Muscle layer of duodenum (tissue), 2 donors: ENCODE results near the gene SCO2.

Experiments used
- H3K27ac ChIP-seq: one replicate; pipeline ENCODE4 v1.7.0; 2013; ENCODE audit warnings: mild to moderate bottlenecking, low read length
- H3K27me3 ChIP-seq: one replicate; pipeline ENCODE4 v1.7.0; 2013; ENCODE audit warnings: low read depth, mild to moderate bottlenecking, control low read depth, low read length
- H3K36me3 ChIP-seq, 2 donors: one replicate each; pipeline ENCODE4 v1.7.0; 2013; ENCODE audit warnings: low read length in 2 of 2, control low read depth in 1 of 2, mild to moderate bottlenecking in 1 of 2; ENCODE audit not compliant: insufficient read depth in 2 of 2, control insufficient read depth in 1 of 2
- H3K4me1 ChIP-seq, 2 donors: one replicate each; pipeline ENCODE4 v1.7.0; 2013; ENCODE audit warnings: low read length in 2 of 2, mild to moderate bottlenecking in 2 of 2, control low read depth in 1 of 2, moderate library complexity in 1 of 2; ENCODE audit not compliant: insufficient read depth in 2 of 2, control insufficient read depth in 1 of 2
- H3K4me3 ChIP-seq, 2 donors: one replicate each; pipeline ENCODE4 v1.7.0; 2013; ENCODE audit warnings: low read length in 2 of 2, low read depth in 1 of 2, mild to moderate bottlenecking in 1 of 2
- H3K9me3 ChIP-seq, 2 donors: one replicate each; pipeline ENCODE4 v1.7.0; 2013; ENCODE audit warnings: low read length in 2 of 2, control low read depth in 1 of 2, mild to moderate bottlenecking in 1 of 2; ENCODE audit not compliant: control insufficient read depth in 1 of 2
- donor health status: healthy.

SCO2 gene

DNA sequence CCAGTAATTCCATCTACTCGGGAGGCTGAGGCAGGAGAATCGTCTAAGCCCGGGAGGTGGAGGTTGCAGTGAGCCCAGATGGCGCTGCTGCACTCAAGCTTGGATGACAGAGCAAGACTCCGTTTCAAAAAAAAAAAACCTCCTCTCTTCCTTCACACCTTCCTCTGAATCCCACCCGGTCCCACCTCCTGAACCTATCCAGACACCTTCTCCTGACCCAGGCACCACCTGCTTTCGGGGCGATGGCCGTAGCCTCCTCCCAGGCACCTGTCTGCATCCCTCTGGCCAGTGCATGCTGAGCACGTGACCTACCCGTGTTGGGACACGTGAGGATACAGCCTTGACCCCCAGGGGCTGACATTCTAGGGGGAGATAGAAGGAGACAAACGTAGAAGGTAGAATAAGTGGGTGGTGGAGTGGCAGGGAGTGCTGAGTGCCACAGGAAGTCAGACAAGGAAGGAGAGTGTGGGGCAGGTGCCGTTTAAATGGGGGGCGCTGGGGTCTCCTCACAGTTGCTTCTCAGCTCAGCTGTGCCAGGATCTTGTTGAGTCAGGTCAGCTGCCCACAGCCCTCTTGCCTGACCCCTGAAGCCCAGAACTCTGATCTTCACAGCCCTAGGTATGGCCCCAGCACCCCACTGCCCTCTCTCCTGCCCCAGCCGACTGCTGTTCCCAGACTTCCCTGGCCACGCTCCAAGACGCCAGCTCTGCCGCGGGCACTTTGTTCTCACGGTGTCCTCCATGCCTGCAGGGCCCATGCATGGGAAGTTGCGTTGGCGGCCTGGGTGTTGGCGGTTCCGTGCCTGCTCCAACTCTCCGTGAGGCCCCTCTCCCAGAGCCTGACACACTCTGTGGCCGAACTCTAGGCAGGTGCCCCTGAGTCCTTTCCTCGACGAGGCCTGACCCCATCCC lies 39.9 kb downstream of the SCO2 start:
- no peaks in the 10 kb centered on the region for H3K36me3 ChIP-seq

DNA sequence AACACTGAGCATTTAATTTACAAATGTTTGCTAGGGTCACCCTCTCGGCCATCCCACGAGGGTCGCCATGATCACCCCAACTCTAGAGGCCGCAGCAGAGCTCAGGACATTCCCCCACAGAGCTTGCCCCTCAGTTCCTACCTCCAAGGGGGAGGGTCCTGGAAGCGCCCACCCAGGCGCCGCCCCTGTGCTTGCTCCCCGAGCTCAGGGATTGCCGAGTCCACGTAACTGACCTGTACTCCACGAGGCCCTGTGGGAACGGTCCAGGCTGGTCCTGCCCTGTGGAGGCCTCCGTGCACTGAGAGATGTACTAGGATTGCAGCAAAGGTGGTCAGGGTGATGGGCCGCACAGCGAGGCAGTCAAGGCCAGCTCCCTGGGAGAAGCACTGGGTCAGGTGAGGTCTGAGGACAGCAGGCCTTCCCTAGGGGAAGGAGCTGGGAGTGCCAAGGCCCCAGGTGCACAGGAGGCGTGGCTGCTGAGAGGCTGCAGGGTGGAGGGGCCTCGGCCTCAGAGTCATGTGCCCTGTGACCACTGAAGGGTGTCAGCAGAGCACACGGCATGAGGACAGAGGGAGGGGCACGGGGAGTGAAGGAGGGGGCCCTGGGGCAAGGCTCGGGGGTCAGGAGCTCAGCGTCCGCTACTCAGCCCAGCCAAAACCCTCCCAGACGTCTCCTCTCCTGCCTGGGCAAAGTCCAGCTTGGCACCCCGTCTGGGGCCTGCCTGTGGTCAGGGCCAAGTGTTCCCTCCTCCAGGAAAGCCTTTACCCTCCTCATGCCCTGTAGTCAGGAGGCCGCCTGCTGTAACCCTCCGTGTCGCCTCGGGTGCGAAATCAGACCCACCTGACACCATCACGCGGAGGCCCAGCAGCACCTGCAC lies 41.2 kb downstream of the SCO2 start:
- Histone ChIP-seq H3K4me1 (peaks cover 0 to 5% of the 10 kb centered on the region in 2 donors), H3K27me3 (peaks cover 5% of the 10 kb centered on the region), H3K36me3 (no peaks in the 10 kb centered on the region), H3K4me3 (no peak overlapping the region), H3K27ac (no peak overlapping the region), H3K9me3 (no peaks in the 10 kb centered on the region)

More for the DNA sequence above, 39.9 kb downstream of the SCO2 start:
- peaks cover 0 to 5% of the 10 kb centered on the region in 2 donors for H3K4me1 ChIP-seq
- peaks cover 5% of the 10 kb centered on the region for H3K27me3 ChIP-seq
- no peak overlapping the region for H3K27ac ChIP-seq
- H3K9me3 ChIP-seq: no peaks in the 10 kb centered on the region
- no peak overlapping the region for H3K4me3 ChIP-seq

DNA sequence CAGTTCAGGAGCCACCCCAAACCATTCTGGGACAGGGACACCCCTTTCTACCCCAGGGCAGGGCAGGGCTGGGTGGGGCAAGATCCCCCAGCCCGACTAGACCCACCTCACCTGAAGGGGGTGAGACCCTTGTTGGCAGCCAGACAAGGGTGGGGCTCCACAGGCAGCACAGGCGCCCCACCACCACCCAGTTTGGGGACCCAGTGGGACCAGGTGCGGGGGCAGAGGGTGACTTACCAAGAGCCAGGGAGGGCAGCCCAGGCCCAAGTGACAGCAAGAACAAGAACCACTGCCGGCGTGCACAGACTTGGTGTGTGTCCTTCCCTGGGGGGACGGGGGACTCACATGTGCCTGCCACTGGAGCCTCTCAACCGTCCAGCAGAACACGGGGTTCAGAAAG lies 41.8 kb downstream of the SCO2 start:
- Histone ChIP-seq H3K9me3 (no peaks in the 10 kb centered on the region), H3K36me3 (no peaks in the 10 kb centered on the region), H3K4me3 (no peak overlapping the region), H3K27ac (no peak overlapping the region), H3K4me1 (peaks cover 0 to 5% of the 10 kb centered on the region in 2 donors), H3K27me3 (peaks cover 5% of the 10 kb centered on the region)

DNA sequence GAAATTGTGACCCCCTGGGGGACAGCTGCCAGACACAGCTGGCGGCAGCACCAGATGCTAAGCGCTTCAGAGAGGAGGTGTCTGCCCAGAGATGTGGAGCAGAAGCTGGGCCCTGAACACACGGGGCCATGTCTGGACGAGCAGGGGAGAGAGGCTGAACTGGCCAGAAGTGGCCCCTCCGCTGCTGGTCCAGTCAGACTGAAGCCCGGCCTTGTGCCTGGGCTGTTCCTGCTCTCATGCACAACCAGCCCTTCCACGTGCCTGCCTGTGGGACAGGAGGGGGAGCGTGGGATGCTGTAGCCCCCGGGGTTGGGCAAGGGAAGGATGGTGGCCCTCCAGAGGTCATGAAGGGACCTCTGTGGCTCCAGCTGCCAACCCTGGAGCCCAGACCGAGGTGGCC lies 42.3 kb downstream of the SCO2 start:
- Histone ChIP-seq H3K4me1 (peaks cover 0 to 5% of the 10 kb centered on the region in 2 donors), H3K27me3 (peaks cover 5% of the 10 kb centered on the region), H3K27ac (no peak overlapping the region), H3K36me3 (no peaks in the 10 kb centered on the region), H3K9me3 (no peaks in the 10 kb centered on the region), H3K4me3 (no peak overlapping the region)

DNA sequence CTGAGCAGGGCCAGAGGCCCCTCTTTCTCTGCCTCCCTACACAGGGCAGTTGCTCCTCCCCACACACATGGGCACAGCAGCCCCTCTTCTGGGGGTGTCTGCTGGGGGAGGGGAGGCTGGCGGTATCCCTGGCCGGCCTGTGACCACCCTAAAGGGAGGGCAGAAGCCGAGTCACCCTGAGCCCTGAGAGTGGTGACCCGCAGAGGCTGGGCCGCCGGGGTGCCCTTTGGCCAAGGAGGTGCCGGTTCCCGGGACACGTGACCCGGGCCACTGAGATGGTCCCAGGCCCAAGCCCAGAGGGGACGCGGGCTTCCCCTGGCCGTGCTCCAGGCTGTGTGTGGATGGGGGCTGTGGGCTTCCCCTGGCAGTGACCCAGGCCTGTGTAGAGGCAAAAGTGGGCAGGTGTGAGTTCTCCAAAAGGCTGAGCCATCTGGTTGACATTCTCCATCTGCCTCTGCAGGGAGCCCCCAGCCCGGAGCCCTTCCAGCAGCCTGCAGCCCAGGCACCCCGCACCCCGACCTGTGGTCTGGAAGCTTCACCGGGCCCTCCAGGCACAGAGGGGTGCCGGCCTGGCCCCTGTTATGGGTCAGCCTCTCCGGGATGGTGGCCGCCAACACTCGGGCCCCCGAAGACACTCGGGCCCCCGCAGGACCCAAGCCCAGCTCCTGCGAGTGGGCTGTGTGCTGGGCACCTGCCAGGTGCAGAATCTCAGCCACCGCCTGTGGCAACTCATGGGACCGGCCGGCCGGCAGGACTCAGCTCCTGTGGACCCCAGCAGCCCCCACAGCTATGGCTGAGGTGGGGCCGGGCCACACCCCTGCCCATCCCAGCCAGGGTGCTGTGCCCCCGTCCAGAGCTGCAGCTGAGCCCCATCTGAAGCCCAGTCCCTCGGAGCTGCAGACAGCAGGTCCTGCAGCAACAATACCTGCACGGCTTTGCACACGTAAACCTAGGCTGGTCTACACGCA lies 43.0 kb downstream of the SCO2 start:
- H3K27me3 ChIP-seq: peaks cover 5% of the 10 kb centered on the region
- H3K4me1 ChIP-seq: peaks cover 0 to 5% of the 10 kb centered on the region in 2 donors
- peak overlapping the region in 1 of 2 donors; percentile 54 for H3K4me3 ChIP-seq
- H3K27ac ChIP-seq: no peak overlapping the region
- no peaks in the 10 kb centered on the region for H3K36me3 ChIP-seq
- no peaks in the 10 kb centered on the region for H3K9me3 ChIP-seq

DNA sequence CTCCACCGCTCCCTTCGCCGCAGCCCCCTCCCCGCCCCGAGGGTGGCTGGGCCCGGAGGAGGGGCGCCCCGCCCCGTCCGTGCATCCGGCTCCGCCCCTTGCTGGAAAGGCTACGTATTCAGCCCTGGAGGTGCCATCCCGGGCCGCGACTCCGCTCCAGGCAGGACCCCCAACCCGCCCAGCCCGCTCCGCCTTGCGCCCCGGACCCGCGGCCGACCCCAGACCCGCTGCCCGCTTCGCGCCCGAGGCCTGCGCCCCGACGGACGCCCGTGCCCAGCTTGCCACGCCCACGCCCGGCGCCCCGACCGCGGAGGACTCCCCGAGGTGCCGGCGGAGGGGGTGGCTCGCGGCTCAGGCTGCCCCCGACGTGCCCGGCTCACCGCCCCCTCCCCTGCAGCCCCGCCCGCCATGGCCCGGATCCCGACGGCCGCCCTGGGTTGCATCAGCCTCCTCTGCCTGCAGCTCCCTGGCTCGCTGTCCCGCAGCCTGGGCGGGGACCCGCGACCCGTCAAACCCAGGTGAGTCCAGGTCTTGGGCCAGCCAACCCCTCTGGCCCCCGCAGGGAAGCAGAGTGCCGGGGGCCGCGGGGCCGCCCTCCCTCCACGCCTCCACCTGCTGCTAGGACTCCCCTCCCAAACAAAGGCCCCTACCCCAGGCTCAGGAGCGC lies 43.8 kb downstream of the SCO2 start, which contains the start of gene ADM2:
TSS of gene ADM2 (plus strand) at position 104 of the 667 bp plus-strand sequence. CDS start at position 409, 305 bp downstream.
- no peaks in the 10 kb centered on the region for H3K36me3 ChIP-seq
- peak within 1 kb of the TSS in 1 of 2 donors; percentile 54 for H3K4me3 ChIP-seq
- peaks cover 0 to 5% of the 10 kb centered on the region in 2 donors for H3K4me1 ChIP-seq
- H3K9me3 ChIP-seq: no peaks in the 10 kb centered on the region
- peaks cover 5% of the 10 kb centered on the region for H3K27me3 ChIP-seq
- H3K27ac ChIP-seq: no peak within 1 kb of the TSS

DNA sequence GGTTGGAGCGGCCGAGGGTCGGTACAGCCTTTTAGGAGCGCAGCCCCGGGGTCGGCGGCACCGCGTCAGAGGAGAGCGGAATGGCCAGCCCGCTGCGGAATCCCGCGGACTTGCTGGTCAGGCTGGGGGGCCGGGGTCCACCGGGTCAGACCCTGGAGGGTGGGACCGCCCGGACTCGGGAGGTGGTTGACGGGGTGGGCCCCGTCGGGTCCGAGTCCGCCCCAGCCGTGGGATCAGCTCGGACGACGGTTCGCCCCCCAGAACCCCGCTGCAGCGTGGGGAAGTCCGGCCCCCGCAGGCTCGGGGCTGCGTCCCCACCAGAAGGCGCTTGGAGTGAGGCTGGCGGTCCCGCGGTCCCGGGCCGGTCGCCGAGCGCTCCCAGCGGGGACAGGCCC lies 44.4 kb downstream of the SCO2 start:
- peaks cover 0 to 5% of the 10 kb centered on the region in 2 donors for H3K4me1 ChIP-seq
- no peak overlapping the region for H3K27ac ChIP-seq
- H3K36me3 ChIP-seq: no peaks in the 10 kb centered on the region
- no peaks in the 10 kb centered on the region for H3K9me3 ChIP-seq
- peak overlapping the region in 1 of 2 donors; percentile 54 for H3K4me3 ChIP-seq
- peaks cover 5% of the 10 kb centered on the region for H3K27me3 ChIP-seq

DNA sequence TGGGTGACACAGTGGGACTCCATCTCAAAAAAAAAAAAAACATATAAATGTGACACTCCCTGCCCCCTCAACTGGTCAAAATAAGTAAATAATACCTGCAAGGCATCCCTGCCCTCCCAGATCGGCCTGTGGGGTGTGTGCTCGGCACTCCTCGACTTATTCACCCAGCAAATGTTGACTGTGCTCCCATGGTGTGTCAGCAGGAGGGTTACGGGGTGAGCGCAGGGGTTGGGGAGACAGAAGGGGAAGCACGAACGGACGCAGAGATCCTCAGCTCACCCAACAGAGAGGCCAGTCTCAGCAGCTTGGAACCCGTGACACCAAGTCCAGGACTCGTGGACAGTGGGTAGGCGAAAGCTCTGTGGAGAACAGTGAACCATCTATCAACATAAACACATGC lies 45.7 kb downstream of the SCO2 start:
- no peaks in the 10 kb centered on the region for H3K9me3 ChIP-seq

DNA sequence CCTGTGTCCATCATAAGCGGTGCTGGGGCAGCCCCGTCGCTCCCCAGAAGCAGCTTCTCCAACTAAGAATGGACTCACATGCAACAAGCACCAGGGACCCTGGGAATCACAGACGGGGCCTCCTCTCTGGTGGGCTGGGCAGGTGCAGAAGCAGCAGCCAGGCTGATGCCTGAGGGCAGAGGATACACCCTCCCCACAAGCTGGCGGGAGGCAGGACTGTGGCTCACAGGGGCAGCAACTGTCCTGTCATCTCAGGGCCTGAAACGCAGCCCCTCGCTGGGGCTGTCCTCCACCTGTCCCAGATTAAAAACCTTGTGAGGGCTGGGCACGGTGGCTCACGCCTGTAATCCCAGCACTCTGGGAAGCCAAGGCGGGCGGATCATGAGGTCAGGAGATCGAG lies 47.5 kb downstream of the SCO2 start:
- Histone ChIP-seq H3K4me1 (peaks cover 7 to 23% of the 10 kb centered on the region in 2 donors), H3K27me3 (peaks cover 5% of the 10 kb centered on the region), H3K4me3 (no peak overlapping the region)

More for the DNA sequence above, 45.7 kb downstream of the SCO2 start:
- peaks cover 0 to 11% of the 10 kb centered on the region in 2 donors for H3K4me1 ChIP-seq
- H3K4me3 ChIP-seq: no peak overlapping the region
- H3K27me3 ChIP-seq: peaks cover 5% of the 10 kb centered on the region
- no peak overlapping the region for H3K27ac ChIP-seq
- H3K36me3 ChIP-seq: no peaks in the 10 kb centered on the region

DNA sequence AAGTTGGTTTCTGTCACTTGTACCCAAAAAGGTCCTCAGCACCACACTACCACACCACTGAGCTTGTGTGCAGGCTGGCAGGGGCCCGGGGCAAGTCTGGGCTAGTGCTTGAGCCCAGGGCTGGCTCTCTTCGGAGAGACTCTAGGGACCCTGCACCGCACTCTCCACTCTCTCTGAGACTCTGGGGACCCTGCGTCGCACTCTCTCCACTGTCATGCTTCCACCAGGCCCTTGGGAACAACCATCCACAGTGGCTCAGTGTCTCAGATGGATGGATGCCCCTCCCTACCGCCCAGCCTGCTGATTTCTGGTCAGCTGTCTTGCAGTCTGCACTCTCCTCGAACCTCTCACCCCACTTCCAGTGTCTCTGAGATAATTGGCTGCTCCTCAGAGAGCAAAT lies 48.5 kb downstream of the SCO2 start:
- no peaks in the 10 kb centered on the region for H3K9me3 ChIP-seq

More for the DNA sequence above, 47.5 kb downstream of the SCO2 start:
- H3K36me3 ChIP-seq: no peaks in the 10 kb centered on the region
- H3K9me3 ChIP-seq: no peaks in the 10 kb centered on the region
- H3K27ac ChIP-seq: no peak overlapping the region

More for the DNA sequence above, 48.5 kb downstream of the SCO2 start:
- no peak overlapping the region for H3K4me3 ChIP-seq
- peaks cover 16 to 29% of the 10 kb centered on the region in 2 donors for H3K4me1 ChIP-seq
- H3K27me3 ChIP-seq: peaks cover 1% of the 10 kb centered on the region
- H3K36me3 ChIP-seq: no peaks in the 10 kb centered on the region
- no peak overlapping the region for H3K27ac ChIP-seq
